CD4-positive, alpha-beta T cell (primary cell): ENCODE measurements around the gene CPE. TPM values are rescaled to one million over a fixed set of nuclear protein-coding genes. Genes with fewer than 3 reads are reported as not detected.

Experiments used
- ATAC-seq: fragments of 200-7000 bp; cut with Tn5 transposase; one replicate; pipeline ENCODE4 v1.10.0; 2022; ENCODE audit warnings: mild to moderate bottlenecking; ENCODE audit not compliant: poor library complexity
- CTCF ChIA-PET: fragments of 350-600 bp; sonication (Branson Sonifier 250); formaldehyde crosslinking; loops from one replicate; lab custom pipeline; 2021; ENCODE audit warnings: antibody characterized with exemption, inconsistent platforms; lab: Charles Lee
- POLR2A ChIA-PET: fragments of 350-600 bp; sonication (Branson Sonifier 250); formaldehyde crosslinking; loops from one replicate; lab custom pipeline; 2021; ENCODE audit warnings: antibody characterized with exemption, inconsistent platforms; lab: Charles Lee
- DNase-seq, 14 experiments: peaks; one replicate each; pipeline ENCODE4 v3.0.0-alpha.2; 2013 to 2020; ENCODE audit warnings: mixed read lengths in 2 of 14
- H3K27ac ChIP-seq, 2 donors: one replicate each; pipeline versions ENCODE4 v1.5.1 to v1.7.0; 2013; ENCODE audit warnings: low read length in 2 of 2, low read depth in 1 of 2, mild to moderate bottlenecking in 1 of 2
- H3K27me3 ChIP-seq, 2 experiments: 1 replicate in 1 of 2; 2 replicates in 1 of 2; pipeline versions ENCODE4 v1.6.1 to v1.7.0; 2013; ENCODE audit warnings: low read length in 2 of 2, control low read depth in 1 of 2, mild to moderate bottlenecking in 1 of 2, moderate library complexity in 1 of 2; ENCODE audit not compliant: insufficient read depth in 2 of 2, control insufficient read depth in 1 of 2
- H3K36me3 ChIP-seq: one replicate; pipeline ENCODE4 v1.6.1; 2013; ENCODE audit warnings: low read length, control low read depth; ENCODE audit not compliant: insufficient read depth
- H3K4me1 ChIP-seq: one replicate; pipeline ENCODE4 v1.6.1; 2013; ENCODE audit warnings: low read length, control low read depth; ENCODE audit not compliant: insufficient read depth
- H3K4me3 ChIP-seq: one replicate; pipeline ENCODE4 v1.5.1; 2013; ENCODE audit warnings: mild to moderate bottlenecking, low read length, moderate library complexity
- H3K9me3 ChIP-seq, 2 experiments: 1 replicate in 1 of 2; 2 replicates in 1 of 2; pipeline versions ENCODE4 v1.6.1 to v1.7.0; 2013; ENCODE audit warnings: low read length in 2 of 2, mild to moderate bottlenecking in 2 of 2, control low read depth in 1 of 2, moderate library complexity in 1 of 2; ENCODE audit not compliant: control insufficient read depth in 1 of 2, insufficient read depth in 1 of 2
- H3K27ac Mint-ChIP-seq: one replicate; pipeline ENCODE4 v1.8.0; 2020; ENCODE audit warnings: mixed read lengths
- H3K27me3 Mint-ChIP-seq: one replicate; pipeline ENCODE4 v1.8.0; 2021; ENCODE audit warnings: mixed read lengths
- H3K36me3 Mint-ChIP-seq: one replicate; pipeline ENCODE4 v1.8.0; 2021; ENCODE audit warnings: low read depth, mixed read lengths
- H3K4me1 Mint-ChIP-seq: one replicate; pipeline ENCODE4 v1.8.0; 2021; ENCODE audit warnings: low read depth, mixed read lengths
- H3K4me3 Mint-ChIP-seq: one replicate; pipeline ENCODE4 v1.8.0; 2020; ENCODE audit warnings: mild to moderate bottlenecking, mixed read lengths
- H3K9me3 Mint-ChIP-seq: one replicate; pipeline ENCODE4 v1.8.0; 2020; ENCODE audit warnings: mixed read lengths
- CTCF ChIP-seq: fragments of 200-600 bp; IDR thresholded peaks from one replicate; pipeline ENCODE4 v1.8.0; 2022; ENCODE audit warnings: antibody characterized with exemption, mild to moderate bottlenecking
- intact Hi-C, 2 experiments: fragments of 100-400 bp; cut with DNase I in 1 of 2; cut with micrococcal nuclease in 1 of 2; formaldehyde crosslinking; loops; one replicate each; pipeline versions ENCODE4 v1.15.1 to v1.9.0; 2023 to 2025; cut with DNase I, micrococcal nuclease
- total RNA-seq, 174 experiments: library from RNA in 2 of 174; stranded (reverse) in 2 of 174; gene quantifications; one replicate each; pipeline ENCODE4 v1.2.3 and lab custom pipeline; 2021 to 2026

The CPE gene
- total RNA-seq, 2 experiments from 2014 or later, result not detected

GRCh38 chr4:165343353-165344191 lies 35.2 kb upstream of the CPE start:
- no peaks in the 10 kb centered on the region for H3K9me3 ChIP-seq
- Mint-ChIP-seq H3K27me3 (no peaks in the 10 kb centered on the region), H3K4me3 (no peak overlapping the region), H3K36me3 (peaks cover 40% of the 10 kb centered on the region), H3K9me3 (no peaks in the 10 kb centered on the region), H3K4me1 (no peaks in the 10 kb centered on the region), H3K27ac (no peak overlapping the region)
- CTCF ChIA-PET, result interaction anchor here (1.0 to 2.2 kb wide), 4 partner anchors 29 to 231 kb away, joined by 3 to 11 read pairs (median 3); partner anchors contain the start of gene TMEM192
- TF ChIP-seq CTCF, result peak; percentile 44
- intact Hi-C loops, result loop anchor here (1.0 kb wide), 1 partner anchor 212 kb away; no protein-coding TSS in a partner anchor
- no peak overlapping the region for H3K4me3 ChIP-seq
- H3K36me3 ChIP-seq, result peaks cover 30% of the 10 kb centered on the region
- ATAC-seq (no peak), DNase-seq (peak in 5 of 14 experiments; percentile 14 to 52 (median 37))
- H3K27ac ChIP-seq, result no peak overlapping the region
- no peaks in the 10 kb centered on the region for H3K27me3 ChIP-seq
- H3K4me1 ChIP-seq, result no peaks in the 10 kb centered on the region
- POLR2A ChIA-PET, result interaction anchor here (1.3 to 1.8 kb wide), 3 partner anchors 16 to 212 kb away, joined by 3 to 8 read pairs (median 6); partner anchors contain the start of gene MSMO1

DNA sequence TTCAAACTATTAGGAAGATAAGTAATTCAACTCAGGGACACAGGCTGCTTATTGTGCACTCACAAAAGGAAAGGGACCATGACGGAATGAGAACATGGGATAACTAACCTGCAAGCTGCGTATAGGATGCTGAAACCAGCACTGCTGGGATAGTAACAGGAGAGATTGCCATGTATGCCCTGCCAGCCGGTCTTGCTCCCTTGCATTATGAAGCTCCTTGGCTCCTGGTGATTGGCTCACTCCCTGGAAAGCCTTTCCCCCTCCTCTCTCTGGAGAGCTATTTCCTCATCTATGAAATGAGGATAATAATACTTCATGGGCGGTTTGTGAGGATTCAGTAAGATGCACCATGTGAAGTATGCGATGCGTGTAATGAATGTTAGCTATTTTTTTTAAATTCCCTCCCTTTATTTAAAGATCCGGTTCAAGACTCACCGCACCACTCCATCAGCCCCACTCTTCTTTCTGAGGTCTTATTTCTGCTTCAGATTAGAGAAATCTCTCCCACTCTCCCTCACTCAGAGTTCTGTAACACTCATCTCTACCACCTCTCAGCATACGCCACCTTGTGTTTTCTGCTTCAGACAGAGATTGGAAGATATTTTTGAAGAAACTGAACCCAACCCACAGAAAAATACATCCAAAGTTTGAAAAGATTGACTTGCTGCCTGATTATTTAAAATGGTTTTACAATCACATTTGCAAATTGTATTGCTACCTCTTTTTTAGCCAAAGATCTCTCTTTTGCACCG lies 33.0 kb upstream of the CPE start:
- Histone ChIP-seq H3K4me3 (no peak overlapping the region), H3K36me3 (peaks cover 18% of the 10 kb centered on the region), H3K9me3 (no peaks in the 10 kb centered on the region), H3K4me1 (no peaks in the 10 kb centered on the region), H3K27me3 (no peaks in the 10 kb centered on the region), H3K27ac (no peak overlapping the region)
- Mint-ChIP-seq H3K4me3 (no peak overlapping the region), H3K4me1 (no peaks in the 10 kb centered on the region), H3K27ac (no peak overlapping the region), H3K9me3 (no peaks in the 10 kb centered on the region), H3K36me3 (peaks cover 19% of the 10 kb centered on the region), H3K27me3 (no peaks in the 10 kb centered on the region)
- intact Hi-C loops, result no loop called here
- no peak for DNase-seq
- ChIA-PET CTCF (interaction anchor here (1.5 kb wide), 1 partner anchor 12 kb away, joined by 3 read pairs; no protein-coding TSS in a partner anchor), POLR2A (interaction anchor here (1.6 kb wide), 1 partner anchor 215 kb away, joined by 4 read pairs; no protein-coding TSS in a partner anchor)
- ATAC-seq, result no peak
- no peak for TF ChIP-seq CTCF
